Neuronal stem cell (in vitro differentiated cells): ENCODE data around the gene RAMACL.

Source experiments
- DNase-seq: peaks from one replicate; pipeline ENCODE4 v3.0.0-alpha.2; 2013; ENCODE audit warnings: low spot score
- H2AFZ ChIP-seq: one replicate; pipeline ENCODE4 v1.6.1; 2013; ENCODE audit warnings: mild to moderate bottlenecking, low read length, inconsistent platforms
- H2AK5ac ChIP-seq: 2 replicates; pipeline ENCODE4 v1.6.1; 2013; ENCODE audit warnings: low read depth, mild to moderate bottlenecking, inconsistent platforms, low read length, moderate library complexity, mixed read lengths
- H2BK120ac ChIP-seq: 2 replicates; pipeline ENCODE4 v1.6.1; 2013; ENCODE audit warnings: low read depth, mild to moderate bottlenecking, inconsistent platforms, low read length, moderate library complexity, mixed read lengths
- H2BK12ac ChIP-seq: one replicate; pipeline ENCODE4 v1.6.1; 2013; ENCODE audit warnings: low read length, inconsistent platforms
- H2BK15ac ChIP-seq: 2 replicates; pipeline ENCODE4 v1.6.1; 2013; ENCODE audit warnings: mild to moderate bottlenecking, low read length, inconsistent platforms, mixed read lengths
- H2BK5ac ChIP-seq: one replicate; pipeline ENCODE4 v1.6.1; 2013; ENCODE audit warnings: inconsistent platforms, mild to moderate bottlenecking, low read length, moderate library complexity
- H3K14ac ChIP-seq: one replicate; pipeline ENCODE4 v1.6.1; 2013; ENCODE audit warnings: low read length, inconsistent platforms
- H3K18ac ChIP-seq: 2 replicates; pipeline ENCODE4 v1.6.1; 2013; ENCODE audit warnings: low read length, inconsistent platforms
- H3K23ac ChIP-seq: 2 replicates; pipeline ENCODE4 v1.6.1; 2013; ENCODE audit warnings: low read depth, mild to moderate bottlenecking, mixed read lengths, low read length, inconsistent platforms; ENCODE audit not compliant: poor library complexity
- H3K27ac ChIP-seq: replicated peaks from 3 replicates; pipeline ENCODE4 v1.5.1; 2013; ENCODE audit warnings: low read length, inconsistent platforms
- H3K27me3 ChIP-seq, 3 experiments: 2 replicates each; pipeline ENCODE4 v1.6.1; 2013; ENCODE audit warnings: low read length in 3 of 3, mild to moderate bottlenecking in 2 of 3, inconsistent platforms in 1 of 3, low read depth in 1 of 3, mixed read lengths in 1 of 3, moderate library complexity in 1 of 3; ENCODE audit not compliant: control insufficient read depth in 3 of 3, insufficient read depth in 3 of 3
- H3K36me3 ChIP-seq, 2 donors: replicated peaks in 1 of 2; 2 replicates each; pipeline ENCODE4 v1.6.1; 2013; ENCODE audit warnings: low read length in 2 of 2; ENCODE audit not compliant: control insufficient read depth in 2 of 2, insufficient read depth in 2 of 2
- H3K4ac ChIP-seq: 2 replicates; pipeline ENCODE4 v1.6.1; 2013; ENCODE audit warnings: inconsistent platforms, mild to moderate bottlenecking, low read length, moderate library complexity
- H3K4me1 ChIP-seq, 2 donors: 1 replicate in 1 of 2; 2 replicates in 1 of 2; pipeline ENCODE4 v1.6.1; 2013; ENCODE audit warnings: low read length in 2 of 2, low read depth in 1 of 2; ENCODE audit not compliant: control insufficient read depth in 2 of 2, insufficient read depth in 1 of 2
- H3K4me2 ChIP-seq: one replicate; pipeline ENCODE4 v1.6.1; 2013; ENCODE audit warnings: mild to moderate bottlenecking, low read length, inconsistent platforms; ENCODE audit not compliant: insufficient read depth, poor library complexity, severe bottlenecking
- H3K4me3 ChIP-seq, 2 donors: 2 replicates each; pipeline ENCODE4 v1.5.1; 2013; ENCODE audit warnings: low read length in 2 of 2, mild to moderate bottlenecking in 2 of 2, inconsistent platforms in 1 of 2, moderate library complexity in 1 of 2
- H3K79me1 ChIP-seq: one replicate; pipeline ENCODE4 v1.6.1; 2013; ENCODE audit warnings: low read depth, mild to moderate bottlenecking, inconsistent platforms, low read length, moderate library complexity
- H3K9ac ChIP-seq: one replicate; pipeline ENCODE4 v1.6.1; 2013; ENCODE audit warnings: mild to moderate bottlenecking, low read depth, low read length, inconsistent platforms; ENCODE audit not compliant: poor library complexity
- H3K9me3 ChIP-seq, 2 donors: replicated peaks in 1 of 2; 2 replicates each; pipeline versions ENCODE3 to v1.6.1; 2013; ENCODE audit warnings: low read length in 2 of 2, mild to moderate bottlenecking in 2 of 2, inconsistent platforms in 1 of 2, low read depth in 1 of 2, mixed read lengths in 1 of 2, moderate library complexity in 1 of 2; ENCODE audit not compliant: control insufficient read depth in 2 of 2, insufficient read depth in 1 of 2
- H4K8ac ChIP-seq: one replicate; pipeline ENCODE4 v1.6.1; 2013; ENCODE audit warnings: low read depth, mild to moderate bottlenecking, inconsistent platforms, low read length, moderate library complexity
- H4K91ac ChIP-seq: one replicate; pipeline ENCODE4 v1.6.1; 2013; ENCODE audit warnings: low read length, low read depth, mild to moderate bottlenecking, inconsistent platforms; ENCODE audit not compliant: poor library complexity
- WGBS, 2 donors: extraction: QIAGEN DNeasy Blood & Tissue Kit; methylation state at CpG; one replicate each; pipeline ENCODE4 v1.1.7; 2013; ENCODE audit warnings: missing lambda C conversion rate in 2 of 2, mixed read lengths in 1 of 2; ENCODE audit not compliant: insufficient read length in 2 of 2, insufficient replicate concordance in 1 of 2; ENCODE audit errors: extremely low coverage in 2 of 2; 5-methylcytosine and 5-hydroxymethylcytosine counted together

Gene RAMACL

DNA sequence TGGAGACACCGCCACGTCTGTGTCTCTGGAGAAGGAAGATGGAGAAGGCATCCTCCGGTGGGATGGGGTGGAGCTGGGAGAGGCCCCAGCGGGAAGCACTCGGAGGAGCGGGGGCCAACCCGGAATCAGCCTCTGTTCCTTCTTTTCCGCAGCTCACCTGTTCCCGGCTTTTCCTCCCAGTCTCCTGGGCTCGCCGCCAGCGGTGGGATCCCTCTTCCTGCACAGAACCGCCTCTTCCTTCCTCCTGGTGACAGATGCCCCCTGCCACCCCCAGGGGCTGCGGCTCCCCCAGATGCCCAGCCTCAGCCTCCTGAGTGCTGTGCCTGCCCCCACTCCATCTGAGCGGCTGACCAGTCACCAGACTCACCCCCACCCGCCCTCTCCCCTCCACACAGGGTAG is 23.3 kb downstream of the RAMACL start:
- H2AK5ac ChIP-seq = no peak overlapping the region
- H3K18ac ChIP-seq = no peak overlapping the region
- no peaks in the 10 kb centered on the region for H3K79me1 ChIP-seq
- H3K4me3 ChIP-seq = no peak overlapping the region
- H3K4me1 ChIP-seq = peaks cover 0 to 5% of the 10 kb centered on the region in 2 donors
- peaks cover 5 to 12% of the 10 kb centered on the region in 2 donors for H3K9me3 ChIP-seq
- H4K91ac ChIP-seq = no peak overlapping the region
- H2BK15ac ChIP-seq = no peak overlapping the region
- no peak overlapping the region for H3K27ac ChIP-seq
- WGBS, 2 donors = no CpG with 5 or more reads among the region's 16 CpGs
- no peak overlapping the region for H4K8ac ChIP-seq
- H3K27me3 ChIP-seq = no peaks in the 10 kb centered on the region
- H2BK120ac ChIP-seq = no peak overlapping the region
- H2BK5ac ChIP-seq = no peak overlapping the region
- no peak overlapping the region for H3K23ac ChIP-seq
- H3K9ac ChIP-seq = no peak overlapping the region
- H3K4ac ChIP-seq = no peak overlapping the region
- DNase-seq = no peak
- no peak overlapping the region for H2BK12ac ChIP-seq
- H3K14ac ChIP-seq = no peak overlapping the region
- H2AFZ ChIP-seq = no peak overlapping the region
- peaks cover 0 to 9% of the 10 kb centered on the region in 2 donors for H3K36me3 ChIP-seq
- H3K4me2 ChIP-seq = no peak overlapping the region

DNA sequence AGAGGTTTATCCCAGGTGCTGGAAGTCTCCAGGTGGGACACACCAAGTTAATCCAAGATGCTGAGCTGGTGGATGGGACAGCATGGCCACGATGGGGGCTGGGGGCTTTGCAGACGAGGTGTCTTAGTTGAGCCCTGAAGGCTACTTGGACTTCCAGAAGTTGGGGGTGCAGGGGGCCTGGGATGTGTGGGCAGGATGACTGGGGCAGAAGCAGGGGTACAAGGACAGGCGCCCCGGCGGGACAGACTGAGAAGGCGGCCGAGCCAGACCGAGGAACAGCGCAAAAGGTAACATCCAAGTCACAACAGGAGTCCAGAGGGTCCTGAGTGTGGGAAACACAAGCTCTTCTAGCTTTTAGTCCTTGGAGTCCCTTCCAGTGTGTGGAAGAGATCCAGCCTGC is 23.8 kb downstream of the RAMACL start:
- WGBS, 2 donors = no CpG with 5 or more reads among the region's 9 CpGs
- Histone ChIP-seq H3K4me1 (peaks cover 0 to 5% of the 10 kb centered on the region in 2 donors), H2BK5ac (no peak overlapping the region), H3K23ac (no peak overlapping the region), H3K18ac (no peak overlapping the region), H3K14ac (no peak overlapping the region), H3K79me1 (no peaks in the 10 kb centered on the region), H3K9me3 (peaks cover 5 to 15% of the 10 kb centered on the region in 2 donors), H2AK5ac (no peak overlapping the region), H2BK15ac (no peak overlapping the region), H3K4me3 (no peak overlapping the region), H4K8ac (no peak overlapping the region), H3K36me3 (peaks cover 0 to 9% of the 10 kb centered on the region in 2 donors), H2BK12ac (no peak overlapping the region), H3K4ac (no peak overlapping the region), H3K9ac (no peak overlapping the region), H2BK120ac (no peak overlapping the region), H3K4me2 (no peak overlapping the region), H3K27ac (no peak overlapping the region), H2AFZ (no peak overlapping the region), H4K91ac (no peak overlapping the region), H3K27me3 (no peaks in the 10 kb centered on the region)
- DNase-seq = no peak

DNA sequence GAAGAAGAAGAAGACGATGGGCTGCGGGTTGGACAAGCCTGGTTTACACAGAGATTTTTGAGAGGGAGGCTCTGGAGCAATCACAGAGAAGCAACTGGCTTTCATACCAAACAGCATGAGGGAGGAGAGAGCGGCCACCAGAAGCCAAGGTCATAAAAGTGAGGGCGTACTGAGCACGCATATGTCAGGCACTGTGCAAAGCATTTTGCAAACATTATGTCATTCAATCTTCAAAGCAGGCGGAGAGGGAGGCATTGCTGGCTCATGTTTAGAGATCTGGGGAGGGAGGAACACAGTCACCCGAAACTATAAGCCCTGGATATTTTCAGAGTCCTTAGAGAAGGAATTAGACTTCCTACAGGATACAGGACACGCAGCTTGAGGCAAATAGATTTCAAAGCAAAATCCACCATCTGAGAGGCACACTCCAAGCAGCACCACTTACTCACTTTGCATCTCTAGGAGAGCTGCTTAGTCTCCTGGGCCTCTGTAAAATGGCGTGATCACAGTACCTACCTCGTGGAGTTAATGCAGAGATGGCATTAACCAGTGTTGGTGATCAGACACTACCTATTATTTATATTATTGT is 24.6 kb downstream of the RAMACL start:
- Histone ChIP-seq H2BK5ac (no peak overlapping the region), H2BK120ac (no peak overlapping the region), H3K18ac (no peak overlapping the region), H3K9me3 (peaks cover 5 to 19% of the 10 kb centered on the region in 2 donors), H2BK12ac (no peak overlapping the region), H3K4me3 (no peak overlapping the region), H3K27ac (no peak overlapping the region), H3K4ac (no peak overlapping the region), H4K91ac (no peak overlapping the region), H3K36me3 (peaks cover 0 to 9% of the 10 kb centered on the region in 2 donors), H3K79me1 (peaks cover 2% of the 10 kb centered on the region), H3K4me1 (peaks cover 0 to 8% of the 10 kb centered on the region in 2 donors), H2AK5ac (no peak overlapping the region), H4K8ac (no peak overlapping the region), H2BK15ac (no peak overlapping the region), H3K27me3 (no peaks in the 10 kb centered on the region), H2AFZ (no peak overlapping the region), H3K14ac (no peak overlapping the region), H3K9ac (no peak overlapping the region), H3K4me2 (no peak overlapping the region), H3K23ac (no peak overlapping the region)
- no peak for DNase-seq
- WGBS, 2 donors = no CpG with 5 or more reads among the region's 10 CpGs

DNA sequence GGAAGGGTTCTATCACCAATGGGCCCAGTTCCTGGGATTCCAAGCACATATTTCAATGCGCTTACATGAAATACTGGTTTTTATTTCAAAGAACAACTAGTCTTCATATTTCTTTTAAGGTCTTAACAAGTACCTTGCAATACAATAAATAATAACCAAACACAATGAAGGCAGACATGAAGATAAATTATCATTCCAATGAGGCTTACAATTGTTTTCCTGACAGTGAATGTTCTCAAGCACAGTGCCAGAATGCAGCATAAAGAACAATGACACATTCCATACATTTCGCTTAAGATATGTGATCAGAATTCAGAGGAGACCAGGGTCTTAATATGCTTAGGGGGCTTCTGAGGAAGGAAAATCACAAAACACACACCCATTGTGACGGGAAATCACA is 26.3 kb downstream of the RAMACL start:
- H2BK15ac ChIP-seq = no peak overlapping the region
- H3K27ac ChIP-seq = no peak overlapping the region
- peaks cover 3% of the 10 kb centered on the region for H3K79me1 ChIP-seq
- no peaks in the 10 kb centered on the region for H3K27me3 ChIP-seq
- H3K36me3 ChIP-seq = peaks cover 0 to 9% of the 10 kb centered on the region in 2 donors
- H3K4me2 ChIP-seq = no peak overlapping the region
- H3K9me3 ChIP-seq = peaks cover 5 to 20% of the 10 kb centered on the region in 2 donors
- H3K9ac ChIP-seq = no peak overlapping the region
- H2AK5ac ChIP-seq = no peak overlapping the region
- H4K8ac ChIP-seq = no peak overlapping the region
- H3K4ac ChIP-seq = no peak overlapping the region
- no peak overlapping the region for H2BK5ac ChIP-seq
- peaks cover 4 to 10% of the 10 kb centered on the region in 2 donors for H3K4me1 ChIP-seq
- H3K14ac ChIP-seq = no peak overlapping the region
- no CpG with 5 or more reads among the region's 3 CpGs for WGBS, 2 donors
- H2BK120ac ChIP-seq = no peak overlapping the region
- H2BK12ac ChIP-seq = no peak overlapping the region
- no peak overlapping the region for H3K18ac ChIP-seq
- no peak overlapping the region for H4K91ac ChIP-seq
- no peak for DNase-seq
- H2AFZ ChIP-seq = no peak overlapping the region
- no peak overlapping the region for H3K23ac ChIP-seq
- H3K4me3 ChIP-seq = no peak overlapping the region
